Heart left ventricle (tissue), 16 donors: ENCODE measurements around the gene PLCB4. TPM values are rescaled to one million over a fixed set of nuclear protein-coding genes. Genes with fewer than 3 reads are reported as not detected.
A peak's percentile ranks its signal among the peaks of the same experiment; 100 is the strongest.

Source experiments
- ATAC-seq, 4 donors: fragments of 200-7000 bp; cut with Tn5 transposase; one replicate each; pipeline ENCODE4 v1.9.1; 2020 to 2022; ENCODE audit warnings: moderate library complexity in 4 of 4, mild to moderate bottlenecking in 3 of 4, moderate number of reproducible peaks in 1 of 4
- DNase-seq, 5 donors: peaks; one replicate each; pipeline ENCODE4 v3.0.0-alpha.2; 2020
- H3K27ac ChIP-seq, 12 donors: fragments of 200-600 bp; sonication (generic) in 4 of 12; one replicate each; pipeline versions ENCODE4 v1.5.0 to v1.8.0; 2016 to 2022; ENCODE audit warnings: mild to moderate bottlenecking in 2 of 12
- H3K27me3 ChIP-seq, 9 donors: fragments of 200-600 bp; sonication (generic) in 2 of 9; one replicate each; pipeline versions ENCODE4 v1.5.1 to v1.8.0; 2016 to 2022; ENCODE audit warnings: mild to moderate bottlenecking in 3 of 9
- H3K36me3 ChIP-seq, 9 donors: fragments of 200-600 bp; sonication (generic) in 2 of 9; one replicate each; pipeline versions ENCODE4 v1.5.0 to v1.8.0; 2018 to 2022; ENCODE audit warnings: mild to moderate bottlenecking in 2 of 9
- H3K4me1 ChIP-seq, 12 donors: fragments of 200-600 bp; sonication (generic) in 4 of 12; one replicate each; pipeline versions ENCODE4 v1.5.0 to v1.8.0; 2016 to 2022; ENCODE audit warnings: mild to moderate bottlenecking in 3 of 12
- H3K4me3 ChIP-seq, 12 donors: fragments of 200-600 bp; sonication (generic) in 4 of 12; one replicate each; pipeline versions ENCODE4 v1.5.0 to v1.8.0; 2017 to 2022; ENCODE audit warnings: mild to moderate bottlenecking in 9 of 12, moderate library complexity in 4 of 12
- H3K9me3 ChIP-seq, 12 donors: fragments of 200-600 bp; sonication (generic) in 4 of 12; one replicate each; pipeline versions ENCODE4 v1.5.0 to v1.8.0; 2016 to 2022; ENCODE audit warnings: mild to moderate bottlenecking in 1 of 12
- POLR2A ChIP-seq, 2 donors: fragments of 450-650 bp; IDR thresholded peaks; one replicate each; pipeline ENCODE4 v1.6.1; 2017; ENCODE audit warnings: antibody characterized with exemption in 2 of 2, mild to moderate bottlenecking in 2 of 2, moderate library complexity in 2 of 2
- WGBS, 4 donors: extraction: QIAGEN DNeasy Blood & Tissue Kit in 2 of 4; methylation state at CpG; one replicate each; pipeline versions ENCODE4 v1.1.5 to v1.1.7; 2013 to 2018; 5-methylcytosine and 5-hydroxymethylcytosine counted together
- intact Hi-C, 10 donors: fragments of 100-400 bp; cut with DNase I; formaldehyde crosslinking; loops; one replicate each; pipeline versions ENCODE4 v1.11.1 to v1.14.2; 2022
- polyA plus RNA-seq, 2 donors: library from polyadenylated mRNA; stranded (reverse); fragments of 200-250 nt; gene quantifications; one replicate each; pipeline ENCODE4 v1.2.3, GENCODE V29; 2013
- total RNA-seq, 9 donors: library from RNA; depleted of rRNA in 2 of 9; stranded (reverse); fragments of >200 nt in 2 of 9; fragmentation: NEBNext Ultra II Directional in 3 of 9; extraction: Animal tissue kit (Norgen Biotek cat#: 25700) in 3 of 9; gene quantifications; one replicate each; pipeline versions ENCODE4 v1.1.0 to v1.2.4, GENCODE V29; 2016 to 2023
- TF ChIP-seq, protein P1 (sequence below), 12 donors: fragments of 200-600 bp; sonication (generic) in 4 of 12; IDR thresholded peaks; one replicate each; pipeline versions ENCODE4 v1.5.0 to v1.8.0; 2018 to 2022; ENCODE audit warnings: antibody characterized with exemption in 12 of 12, mild to moderate bottlenecking in 5 of 12
- donor health status: ischemic (EF 13 %, LVEDD 7.1; RV severe dilation, severe dysfunction).
- donor health status: healthy with polysubstance abuse.
- donor health status: DM: no; HTN: yes; CAD: no.
- donor health status: DM: no; HTN: no; CAD: no.
- donor health status: ischemic (EF 25% LVEDD 6.9; RV normal size, moderate dysfunction).
- donor health status: ischemic (EF 25% LVEDD 5.7; RV mildly dilated, moderate dysfunction).
- donor health status: healthy.
- donor health status: DM: yes; HTN: yes; CAD: no.
- donor health status: ischemic (EF 35%, LVEDD 5.7; RV mildly dilated, moderate dysfunction).
- donor health status: nonischemic (EF 11% LVEDD 7.7; RV severe dilation, severe dysfunction).
- donor health status: DM: yes; HTN: yes; CAD: no.
- donor health status: PGD.
- donor health status: ischemic (EF 29% LVEDD 5.4; RV normal size, mild dysfunction).
- donor health status: nonischemic (EF 23%, LVEDD 6.1; RV moderate dilation, normal function).

The PLCB4 gene
- total and polyA plus RNA-seq, 11 donors = 8.4 to 31.8 (median 18.5) TPM

DNA sequence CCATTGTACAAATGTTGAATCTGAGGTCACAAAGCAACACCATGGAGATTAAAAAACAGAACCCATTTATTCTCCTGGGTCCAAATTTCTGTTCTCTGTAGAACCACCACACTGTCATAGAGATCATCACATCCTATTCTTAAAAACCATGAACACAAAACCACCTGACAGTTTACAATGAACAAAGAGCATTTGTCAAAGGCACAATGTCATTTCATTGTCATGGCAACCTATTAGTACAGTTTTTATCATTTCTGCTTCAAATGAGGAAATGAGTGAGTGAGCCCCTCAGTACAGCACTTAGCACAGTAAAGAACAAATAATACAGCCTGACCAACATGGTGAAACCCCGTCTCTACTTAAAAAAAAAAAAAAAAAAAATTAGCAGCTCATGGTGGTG is 422.4 kb downstream of the PLCB4 start:
- no peak overlapping the region for H3K4me3 ChIP-seq

DNA sequence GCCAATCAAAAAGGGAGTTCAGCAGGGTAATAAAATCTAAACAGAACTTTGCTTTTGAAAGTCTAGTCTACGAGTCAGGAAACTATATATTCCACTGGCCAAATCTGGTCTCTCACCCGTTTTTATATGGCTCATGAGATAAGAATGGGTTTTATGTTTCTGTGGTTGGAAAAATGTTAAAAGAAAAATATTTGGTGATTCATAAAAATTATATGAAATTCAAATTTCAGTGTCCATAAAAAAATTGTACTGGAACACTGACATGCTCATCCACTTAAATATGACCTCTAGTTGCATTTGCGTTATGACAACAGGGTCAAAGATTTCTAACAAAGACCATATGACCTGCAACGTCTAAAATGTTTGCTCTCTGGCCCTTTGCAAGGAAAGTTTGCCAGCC is 423.2 kb downstream of the PLCB4 start:
- DNase-seq (no peak), ATAC-seq (no peak)
- Histone ChIP-seq H3K27ac (no peak overlapping the region), H3K27me3 (no peaks in the 10 kb centered on the region), H3K4me1 (no peaks in the 10 kb centered on the region), H3K4me3 (no peak overlapping the region), H3K36me3 (no peaks in the 10 kb centered on the region), H3K9me3 (no peaks in the 10 kb centered on the region)
- TF ChIP-seq, protein P1, sequence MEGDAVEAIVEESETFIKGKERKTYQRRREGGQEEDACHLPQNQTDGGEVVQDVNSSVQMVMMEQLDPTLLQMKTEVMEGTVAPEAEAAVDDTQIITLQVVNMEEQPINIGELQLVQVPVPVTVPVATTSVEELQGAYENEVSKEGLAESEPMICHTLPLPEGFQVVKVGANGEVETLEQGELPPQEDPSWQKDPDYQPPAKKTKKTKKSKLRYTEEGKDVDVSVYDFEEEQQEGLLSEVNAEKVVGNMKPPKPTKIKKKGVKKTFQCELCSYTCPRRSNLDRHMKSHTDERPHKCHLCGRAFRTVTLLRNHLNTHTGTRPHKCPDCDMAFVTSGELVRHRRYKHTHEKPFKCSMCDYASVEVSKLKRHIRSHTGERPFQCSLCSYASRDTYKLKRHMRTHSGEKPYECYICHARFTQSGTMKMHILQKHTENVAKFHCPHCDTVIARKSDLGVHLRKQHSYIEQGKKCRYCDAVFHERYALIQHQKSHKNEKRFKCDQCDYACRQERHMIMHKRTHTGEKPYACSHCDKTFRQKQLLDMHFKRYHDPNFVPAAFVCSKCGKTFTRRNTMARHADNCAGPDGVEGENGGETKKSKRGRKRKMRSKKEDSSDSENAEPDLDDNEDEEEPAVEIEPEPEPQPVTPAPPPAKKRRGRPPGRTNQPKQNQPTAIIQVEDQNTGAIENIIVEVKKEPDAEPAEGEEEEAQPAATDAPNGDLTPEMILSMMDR (IDR thresholded peaks at IDR 0.05) = no peak
- no peak for TF ChIP-seq POLR2A (IDR thresholded peaks at IDR 0.05)
- 80 to 87% (median 85%) methylated on average over 4 of the region's 4 CpGs for WGBS, 4 donors
- intact Hi-C loops = no loop called here

More for the DNA sequence above, 422.4 kb downstream of the PLCB4 start:
- H3K4me1 ChIP-seq = no peaks in the 10 kb centered on the region
- no peak overlapping the region for H3K27ac ChIP-seq
- no peaks in the 10 kb centered on the region for H3K36me3 ChIP-seq
- ATAC-seq (no peak), DNase-seq (no peak)
- no peaks in the 10 kb centered on the region for H3K27me3 ChIP-seq
- H3K9me3 ChIP-seq = no peaks in the 10 kb centered on the region
- WGBS, 4 donors = 82 to 96% (median 94%) methylated on average over 1 of the region's 1 CpG
- intact Hi-C loops = no loop called here
- TF ChIP-seq POLR2A (IDR thresholded peaks at IDR 0.05) = no peak
- TF ChIP-seq, protein P1 (IDR thresholded peaks at IDR 0.05) = no peak

DNA sequence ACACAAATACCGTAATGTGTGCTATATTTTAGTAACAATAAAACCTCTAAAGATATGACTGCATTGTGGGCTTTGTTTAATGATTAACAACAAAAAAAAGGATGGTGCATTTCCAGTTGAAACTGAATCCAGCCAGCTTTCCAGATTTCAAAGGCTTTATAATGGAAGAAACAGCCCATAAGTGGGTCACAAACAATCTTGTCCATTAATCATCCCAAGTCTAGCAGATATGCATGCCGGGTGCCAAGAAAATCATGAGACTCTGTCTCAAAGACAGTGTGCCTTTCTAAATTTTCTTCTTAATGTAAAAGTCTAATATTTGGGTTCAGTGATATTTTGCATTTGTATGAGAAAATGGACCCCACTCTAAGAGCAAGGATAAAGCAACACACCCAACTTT is 424.9 kb downstream of the PLCB4 start:
- H3K27me3 ChIP-seq = no peaks in the 10 kb centered on the region
- DNase-seq (no peak), ATAC-seq (no peak)
- intact Hi-C loops = no loop called here
- TF ChIP-seq POLR2A (IDR thresholded peaks at IDR 0.05) = no peak
- TF ChIP-seq, protein P1 (IDR thresholded peaks at IDR 0.05) = no peak
- H3K9me3 ChIP-seq = no peaks in the 10 kb centered on the region
- H3K4me3 ChIP-seq = no peak overlapping the region
- H3K36me3 ChIP-seq = no peaks in the 10 kb centered on the region
- H3K27ac ChIP-seq = no peak overlapping the region
- 92 to 95% (median 93%) methylated on average over 2 of the region's 2 CpGs for WGBS, 4 donors
- H3K4me1 ChIP-seq = peaks cover 0 to 4% (median 0%) of the 10 kb centered on the region in 12 donors

DNA sequence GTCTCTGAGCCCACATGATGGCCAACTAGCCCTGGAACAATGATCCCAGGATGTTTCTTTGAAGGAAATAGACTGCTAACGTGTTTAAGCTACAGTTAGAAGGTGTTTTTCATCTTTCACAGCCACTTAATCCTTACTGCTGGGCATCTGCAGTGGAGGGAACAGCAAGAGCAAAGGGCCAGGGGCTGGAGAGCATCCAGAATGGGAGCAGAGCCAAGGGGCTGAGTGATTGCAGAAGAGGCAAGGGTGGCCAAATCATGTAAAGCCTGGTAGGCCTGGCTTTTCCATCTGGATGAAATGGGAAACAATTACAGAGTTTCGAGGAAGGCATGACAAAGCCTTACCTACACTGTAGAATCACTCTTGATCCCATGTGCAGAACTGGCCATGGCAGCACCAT is 426.8 kb downstream of the PLCB4 start:
- Histone ChIP-seq H3K4me3 (no peak overlapping the region), H3K9me3 (no peaks in the 10 kb centered on the region), H3K27me3 (no peaks in the 10 kb centered on the region), H3K4me1 (peaks cover 0 to 14% (median 0%) of the 10 kb centered on the region in 12 donors), H3K27ac (no peak overlapping the region), H3K36me3 (no peaks in the 10 kb centered on the region)
- intact Hi-C loops = no loop called here
- DNase-seq (no peak), ATAC-seq (peak in 1 of 4 donors; percentile 20)
- 38 to 64% (median 61%) methylated on average over 2 of the region's 2 CpGs for WGBS, 4 donors
- TF ChIP-seq POLR2A (IDR thresholded peaks at IDR 0.05) = no peak
- TF ChIP-seq, protein P1 (IDR thresholded peaks at IDR 0.05) = no peak
